ENCODE measurements around the gene UCN. TPM values are rescaled to one million over a fixed set of nuclear protein-coding genes. Genes with fewer than 3 reads are reported as not detected.

UCN gene
- total RNA-seq, 1 donor from 2014 or later = 1.7 TPM

DNA sequence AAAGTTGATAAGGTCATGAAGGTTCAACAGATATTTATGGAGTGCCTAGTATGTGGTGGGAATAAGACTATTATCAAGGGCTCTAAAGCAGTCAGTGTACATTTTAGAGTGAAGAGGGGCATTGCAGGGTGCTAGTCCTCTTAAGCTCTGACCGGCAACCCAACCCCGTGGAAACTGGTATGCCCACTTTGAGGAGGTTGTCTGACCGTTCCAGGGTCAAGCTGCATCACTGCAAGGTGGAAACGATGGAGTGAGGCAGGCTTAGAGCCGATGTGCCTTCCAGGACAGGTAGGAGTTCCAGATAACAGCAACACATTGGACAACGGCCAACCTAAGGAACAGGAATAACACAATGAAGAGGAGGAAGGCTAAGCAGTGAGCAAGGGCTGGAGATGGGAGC lies 1.4 kb upstream of the UCN start:
- no peaks in the 10 kb centered on the region for H3K36me3 ChIP-seq (ENCODE audit: control insufficient read depth, insufficient read depth, low read length)
- TF ChIP-seq, protein P1, sequence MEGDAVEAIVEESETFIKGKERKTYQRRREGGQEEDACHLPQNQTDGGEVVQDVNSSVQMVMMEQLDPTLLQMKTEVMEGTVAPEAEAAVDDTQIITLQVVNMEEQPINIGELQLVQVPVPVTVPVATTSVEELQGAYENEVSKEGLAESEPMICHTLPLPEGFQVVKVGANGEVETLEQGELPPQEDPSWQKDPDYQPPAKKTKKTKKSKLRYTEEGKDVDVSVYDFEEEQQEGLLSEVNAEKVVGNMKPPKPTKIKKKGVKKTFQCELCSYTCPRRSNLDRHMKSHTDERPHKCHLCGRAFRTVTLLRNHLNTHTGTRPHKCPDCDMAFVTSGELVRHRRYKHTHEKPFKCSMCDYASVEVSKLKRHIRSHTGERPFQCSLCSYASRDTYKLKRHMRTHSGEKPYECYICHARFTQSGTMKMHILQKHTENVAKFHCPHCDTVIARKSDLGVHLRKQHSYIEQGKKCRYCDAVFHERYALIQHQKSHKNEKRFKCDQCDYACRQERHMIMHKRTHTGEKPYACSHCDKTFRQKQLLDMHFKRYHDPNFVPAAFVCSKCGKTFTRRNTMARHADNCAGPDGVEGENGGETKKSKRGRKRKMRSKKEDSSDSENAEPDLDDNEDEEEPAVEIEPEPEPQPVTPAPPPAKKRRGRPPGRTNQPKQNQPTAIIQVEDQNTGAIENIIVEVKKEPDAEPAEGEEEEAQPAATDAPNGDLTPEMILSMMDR (IDR thresholded peaks at IDR 0.05; ENCODE audit: insufficient read depth, low read length, poor library complexity, severe bottlenecking) = no peak
- H3K4me3 ChIP-seq (ENCODE audit: low read depth, low read length) = no peak overlapping the region
- peaks cover 43% of the 10 kb centered on the region for H3K27me3 ChIP-seq (ENCODE audit: control insufficient read depth, insufficient read depth, low read length)
- no peak for DNase-seq (ENCODE audit: low read depth)

DNA sequence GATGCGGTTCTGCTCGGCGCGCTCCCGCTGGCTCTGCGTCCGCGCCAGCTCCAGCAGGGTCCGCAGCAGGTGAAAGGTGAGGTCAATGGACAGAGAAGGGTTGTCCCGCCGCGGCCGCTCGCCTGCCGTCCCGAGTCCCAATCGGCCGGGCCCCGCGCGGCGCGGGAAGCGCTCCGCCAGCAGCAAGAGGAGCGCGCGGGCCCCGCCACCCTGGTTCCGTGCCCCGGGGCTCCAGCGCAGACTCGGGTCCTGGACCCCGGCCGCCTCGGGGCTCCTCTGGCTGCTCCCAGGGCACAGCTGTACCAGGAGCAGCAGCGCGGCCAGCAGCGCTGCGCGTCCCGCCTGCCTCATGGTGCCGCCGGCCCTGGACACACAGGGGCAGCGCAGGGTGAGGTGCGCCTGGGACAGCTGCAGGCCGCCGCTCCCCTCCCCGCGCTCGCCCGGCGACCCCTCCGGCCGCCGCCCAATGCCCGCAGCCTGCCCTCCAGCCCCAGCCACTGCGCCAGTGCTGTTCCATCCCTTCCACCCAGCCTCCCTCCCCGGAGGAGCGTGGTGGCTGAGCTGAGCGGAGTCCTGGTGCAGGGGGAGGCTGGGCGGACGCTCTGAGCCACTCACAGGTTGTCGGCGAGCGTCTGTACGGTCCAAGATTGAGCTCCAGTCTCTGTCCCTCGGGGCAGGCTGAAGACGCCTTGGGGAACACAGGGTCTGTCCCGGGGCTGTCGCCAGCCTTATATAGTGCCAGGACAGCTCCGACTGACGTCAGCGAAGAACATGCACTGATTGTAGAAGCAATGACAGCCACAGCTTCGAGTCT lies 493 bp downstream of the UCN start:
- H3K36me3 ChIP-seq (ENCODE audit: control insufficient read depth, insufficient read depth, low read length) = no peaks in the 10 kb centered on the region
- no peak overlapping the region for H3K4me3 ChIP-seq (ENCODE audit: low read depth, low read length)
- no peak for DNase-seq (ENCODE audit: low read depth)
- H3K27me3 ChIP-seq (ENCODE audit: control insufficient read depth, insufficient read depth, low read length) = peaks cover 45% of the 10 kb centered on the region
- TF ChIP-seq, protein P1 (IDR thresholded peaks at IDR 0.05; ENCODE audit: insufficient read depth, low read length, poor library complexity, severe bottlenecking) = no peak

GRCh38 chr2:27307287-27307544 lies 1.0 kb downstream of the UCN start:
- no peak overlapping the region for H3K4me3 ChIP-seq (ENCODE audit: low read depth, low read length)

DNA sequence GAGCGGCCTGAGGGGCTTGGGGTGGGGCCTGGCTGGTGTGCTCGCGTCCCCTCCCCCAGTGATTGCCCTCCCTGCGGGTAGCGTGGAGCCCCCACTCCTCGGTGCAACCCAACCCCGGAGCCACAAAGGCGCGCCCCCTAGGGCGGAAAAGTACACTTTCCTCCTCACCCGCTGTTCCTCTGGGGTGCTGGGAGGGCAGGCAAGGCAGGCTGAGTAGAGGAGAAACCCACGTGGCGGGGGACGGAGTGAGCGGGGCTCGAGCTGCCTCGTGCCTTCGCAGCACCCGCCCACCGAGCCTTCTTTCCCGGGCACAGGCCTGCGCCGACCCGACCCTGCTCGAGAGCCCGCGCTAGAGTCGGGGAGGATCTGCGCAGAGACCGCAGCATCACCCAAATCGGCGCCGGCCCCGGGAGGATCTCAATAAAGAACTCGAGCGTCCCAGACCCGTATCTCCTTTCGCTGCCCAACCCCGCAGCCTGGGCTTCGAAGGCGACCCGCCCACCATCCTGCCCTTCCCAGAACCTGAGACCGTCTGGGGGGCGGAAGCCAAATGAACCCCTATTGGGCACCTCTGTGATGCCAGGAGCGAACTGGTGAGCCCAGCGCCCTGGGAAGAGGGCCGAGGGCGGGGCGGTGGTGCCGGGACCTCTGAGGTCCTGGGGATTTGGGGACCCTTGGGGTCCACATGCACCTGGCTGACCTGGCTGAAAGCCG lies 1.5 kb downstream of the UCN start:
- Histone ChIP-seq H3K4me3 (ENCODE audit: low read depth, low read length) (no peak overlapping the region), H3K27me3 (ENCODE audit: control insufficient read depth, insufficient read depth, low read length) (peaks cover 45% of the 10 kb centered on the region), H3K36me3 (ENCODE audit: control insufficient read depth, insufficient read depth, low read length) (no peaks in the 10 kb centered on the region)
- TF ChIP-seq, protein P1 (IDR thresholded peaks at IDR 0.05; ENCODE audit: insufficient read depth, low read length, poor library complexity, severe bottlenecking) = peak; percentile 7
- no peak for DNase-seq (ENCODE audit: low read depth)

More at GRCh38 chr2:27307287-27307544, 1.0 kb downstream of the UCN start:
- DNase-seq (ENCODE audit: low read depth) = no peak
- Histone ChIP-seq H3K36me3 (ENCODE audit: control insufficient read depth, insufficient read depth, low read length) (no peaks in the 10 kb centered on the region), H3K27me3 (ENCODE audit: control insufficient read depth, insufficient read depth, low read length) (peaks cover 45% of the 10 kb centered on the region)
- TF ChIP-seq, protein P1 (IDR thresholded peaks at IDR 0.05; ENCODE audit: insufficient read depth, low read length, poor library complexity, severe bottlenecking) = no peak

- no peak for DNase-seq (ENCODE audit: low read depth)
- Histone ChIP-seq H3K4me3 (ENCODE audit: low read depth, low read length) (no peak overlapping the region), H3K27me3 (ENCODE audit: control insufficient read depth, insufficient read depth, low read length) (peaks cover 45% of the 10 kb centered on the region), H3K36me3 (ENCODE audit: control insufficient read depth, insufficient read depth, low read length) (no peaks in the 10 kb centered on the region)
- TF ChIP-seq, protein P1 (IDR thresholded peaks at IDR 0.05; ENCODE audit: insufficient read depth, low read length, poor library complexity, severe bottlenecking) = no peak
These were observed 2.1 kb downstream of the UCN start for GRCh38 chr2:27306136-27306535.

Data from kidney epithelial cell (primary cell).